ENCODE results near the gene PRAC2.

DNA sequence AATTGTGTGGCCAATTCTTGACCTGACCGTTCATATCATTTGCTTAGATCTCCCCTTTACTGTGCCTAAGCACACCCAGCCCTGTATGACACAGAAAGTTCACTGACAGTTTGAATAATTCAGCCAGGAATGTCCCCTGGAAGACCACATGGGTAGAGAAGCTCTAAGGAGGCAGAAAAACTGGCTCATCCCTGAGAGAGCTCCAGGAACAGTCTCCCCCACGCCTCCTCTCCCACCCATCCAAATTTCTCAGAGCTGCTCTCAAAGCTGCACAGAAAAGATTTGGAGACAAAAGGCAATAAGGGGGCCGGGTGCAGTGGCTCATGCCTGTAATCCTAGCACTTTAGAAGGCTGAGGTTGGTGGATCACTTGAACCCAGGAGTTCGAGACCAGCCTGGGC is 11.9 kb upstream of the PRAC2 start:
- TF ChIP-seq CEBPB (IDR thresholded peaks at IDR 0.05; ENCODE audit: low read depth): no peak
- no peak for TF ChIP-seq EZH2 (IDR thresholded peaks at IDR 0.05)
- TF ChIP-seq, protein P1, sequence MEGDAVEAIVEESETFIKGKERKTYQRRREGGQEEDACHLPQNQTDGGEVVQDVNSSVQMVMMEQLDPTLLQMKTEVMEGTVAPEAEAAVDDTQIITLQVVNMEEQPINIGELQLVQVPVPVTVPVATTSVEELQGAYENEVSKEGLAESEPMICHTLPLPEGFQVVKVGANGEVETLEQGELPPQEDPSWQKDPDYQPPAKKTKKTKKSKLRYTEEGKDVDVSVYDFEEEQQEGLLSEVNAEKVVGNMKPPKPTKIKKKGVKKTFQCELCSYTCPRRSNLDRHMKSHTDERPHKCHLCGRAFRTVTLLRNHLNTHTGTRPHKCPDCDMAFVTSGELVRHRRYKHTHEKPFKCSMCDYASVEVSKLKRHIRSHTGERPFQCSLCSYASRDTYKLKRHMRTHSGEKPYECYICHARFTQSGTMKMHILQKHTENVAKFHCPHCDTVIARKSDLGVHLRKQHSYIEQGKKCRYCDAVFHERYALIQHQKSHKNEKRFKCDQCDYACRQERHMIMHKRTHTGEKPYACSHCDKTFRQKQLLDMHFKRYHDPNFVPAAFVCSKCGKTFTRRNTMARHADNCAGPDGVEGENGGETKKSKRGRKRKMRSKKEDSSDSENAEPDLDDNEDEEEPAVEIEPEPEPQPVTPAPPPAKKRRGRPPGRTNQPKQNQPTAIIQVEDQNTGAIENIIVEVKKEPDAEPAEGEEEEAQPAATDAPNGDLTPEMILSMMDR (IDR thresholded peaks at IDR 0.05 in 2 of 3, conservative IDR thresholded peaks at IDR 0.05 in 1 of 3; ENCODE audit: borderline replicate concordance in 1 of 3, insufficient read depth in 1 of 3, low read depth in 2 of 3, low read length in 2 of 3): no peak
- TF ChIP-seq RAD21 (IDR thresholded peaks at IDR 0.05; ENCODE audit: low read depth): no peak
- no peak for TF ChIP-seq YY1 (IDR thresholded peaks at IDR 0.05; ENCODE audit: extremely low read depth, insufficient replicate concordance, low read depth, low read length)
- TF ChIP-seq, protein P2, sequence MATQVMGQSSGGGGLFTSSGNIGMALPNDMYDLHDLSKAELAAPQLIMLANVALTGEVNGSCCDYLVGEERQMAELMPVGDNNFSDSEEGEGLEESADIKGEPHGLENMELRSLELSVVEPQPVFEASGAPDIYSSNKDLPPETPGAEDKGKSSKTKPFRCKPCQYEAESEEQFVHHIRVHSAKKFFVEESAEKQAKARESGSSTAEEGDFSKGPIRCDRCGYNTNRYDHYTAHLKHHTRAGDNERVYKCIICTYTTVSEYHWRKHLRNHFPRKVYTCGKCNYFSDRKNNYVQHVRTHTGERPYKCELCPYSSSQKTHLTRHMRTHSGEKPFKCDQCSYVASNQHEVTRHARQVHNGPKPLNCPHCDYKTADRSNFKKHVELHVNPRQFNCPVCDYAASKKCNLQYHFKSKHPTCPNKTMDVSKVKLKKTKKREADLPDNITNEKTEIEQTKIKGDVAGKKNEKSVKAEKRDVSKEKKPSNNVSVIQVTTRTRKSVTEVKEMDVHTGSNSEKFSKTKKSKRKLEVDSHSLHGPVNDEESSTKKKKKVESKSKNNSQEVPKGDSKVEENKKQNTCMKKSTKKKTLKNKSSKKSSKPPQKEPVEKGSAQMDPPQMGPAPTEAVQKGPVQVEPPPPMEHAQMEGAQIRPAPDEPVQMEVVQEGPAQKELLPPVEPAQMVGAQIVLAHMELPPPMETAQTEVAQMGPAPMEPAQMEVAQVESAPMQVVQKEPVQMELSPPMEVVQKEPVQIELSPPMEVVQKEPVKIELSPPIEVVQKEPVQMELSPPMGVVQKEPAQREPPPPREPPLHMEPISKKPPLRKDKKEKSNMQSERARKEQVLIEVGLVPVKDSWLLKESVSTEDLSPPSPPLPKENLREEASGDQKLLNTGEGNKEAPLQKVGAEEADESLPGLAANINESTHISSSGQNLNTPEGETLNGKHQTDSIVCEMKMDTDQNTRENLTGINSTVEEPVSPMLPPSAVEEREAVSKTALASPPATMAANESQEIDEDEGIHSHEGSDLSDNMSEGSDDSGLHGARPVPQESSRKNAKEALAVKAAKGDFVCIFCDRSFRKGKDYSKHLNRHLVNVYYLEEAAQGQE (IDR thresholded peaks at IDR 0.05; ENCODE audit: low read depth): no peak
- TF ChIP-seq POLR2A (IDR thresholded peaks at IDR 0.05; ENCODE audit: borderline replicate concordance, extremely low read depth, insufficient read depth, insufficient read length): no peak
